ENCODE data around the gene WDCP.
"Not testable (repeated sequence)": the region's sequence is repeated elsewhere in the genome, so short reads cannot be mapped to it uniquely, and the experiment has no call there.

The WDCP gene

DNA sequence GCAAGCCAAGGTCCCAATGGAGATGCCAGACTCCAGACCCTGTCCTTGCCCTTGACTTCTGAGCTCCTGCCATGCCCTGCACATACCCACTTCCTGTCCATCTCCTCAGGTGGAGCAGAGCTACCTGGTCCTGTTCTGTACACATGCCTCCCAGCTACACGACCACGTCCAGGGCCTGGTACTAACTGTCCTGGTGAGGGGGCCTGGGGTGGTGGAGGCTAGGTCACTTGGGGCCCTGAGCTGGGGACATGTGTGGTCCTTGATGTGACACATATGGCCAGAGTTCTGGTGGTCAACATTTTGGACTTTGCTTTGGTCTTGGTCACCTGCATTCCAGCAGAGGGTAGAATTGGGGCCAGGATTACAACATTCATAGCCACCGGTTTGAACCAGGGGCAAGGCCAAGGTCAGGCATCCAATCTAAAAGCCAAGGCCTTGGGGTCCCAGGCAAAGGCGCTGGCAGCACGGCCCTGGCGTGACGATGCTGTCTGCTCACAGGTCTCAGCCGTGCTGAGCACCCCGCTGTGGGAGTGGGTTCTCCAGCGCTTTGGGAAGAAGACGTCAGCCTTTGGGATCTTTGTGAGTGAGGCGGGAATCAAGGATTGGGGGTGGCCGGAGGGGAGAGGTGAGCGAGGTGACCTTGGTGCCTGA, 24.7 kb downstream of the WDCP start:
- DNase-seq (ENCODE audit: low read depth in 3 of 3) = no peak

DNA sequence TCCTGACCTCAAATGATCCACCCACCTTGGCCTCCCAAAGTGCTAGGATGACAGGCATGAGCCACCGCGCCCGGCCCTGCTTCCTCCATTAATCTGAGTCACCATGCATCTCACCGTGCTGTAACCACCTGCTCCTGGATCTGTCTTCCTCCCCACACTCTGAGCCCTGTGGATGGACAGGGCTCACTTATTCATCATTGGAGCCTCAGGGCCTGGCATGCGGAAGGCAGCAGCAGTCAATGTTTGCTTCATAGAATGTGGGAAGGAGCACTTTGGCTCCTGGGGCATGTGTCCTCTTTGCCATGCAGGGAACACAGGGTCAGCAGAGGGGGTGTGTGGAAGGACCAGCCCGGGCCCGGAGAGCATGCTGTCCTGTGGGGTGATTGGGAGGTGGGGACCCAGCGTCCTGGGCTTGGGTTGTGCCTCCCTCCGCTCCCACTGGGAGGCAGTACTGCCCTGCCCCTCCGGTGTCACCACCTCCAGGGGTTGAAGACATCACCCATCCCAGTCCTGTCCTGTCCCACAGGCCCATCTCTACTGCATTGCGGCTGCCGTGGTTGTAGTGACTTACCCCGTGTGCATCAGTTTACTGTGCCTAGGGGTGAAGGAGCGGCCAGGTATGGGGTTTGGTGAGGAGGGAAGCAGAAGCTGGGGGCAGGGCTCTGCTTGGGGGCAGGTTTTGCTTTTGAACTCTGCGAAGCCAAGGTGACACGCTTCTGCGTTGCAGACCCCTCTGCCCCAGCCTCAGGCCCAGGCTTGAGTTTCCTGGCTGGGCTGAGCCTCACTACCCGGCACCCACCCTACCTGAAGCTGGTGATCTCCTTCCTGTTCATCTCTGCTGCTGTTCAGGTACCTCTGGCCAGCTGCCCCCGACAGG, 25.8 kb downstream of the WDCP start:
- no peak for DNase-seq (ENCODE audit: low read depth in 3 of 3)

DNA sequence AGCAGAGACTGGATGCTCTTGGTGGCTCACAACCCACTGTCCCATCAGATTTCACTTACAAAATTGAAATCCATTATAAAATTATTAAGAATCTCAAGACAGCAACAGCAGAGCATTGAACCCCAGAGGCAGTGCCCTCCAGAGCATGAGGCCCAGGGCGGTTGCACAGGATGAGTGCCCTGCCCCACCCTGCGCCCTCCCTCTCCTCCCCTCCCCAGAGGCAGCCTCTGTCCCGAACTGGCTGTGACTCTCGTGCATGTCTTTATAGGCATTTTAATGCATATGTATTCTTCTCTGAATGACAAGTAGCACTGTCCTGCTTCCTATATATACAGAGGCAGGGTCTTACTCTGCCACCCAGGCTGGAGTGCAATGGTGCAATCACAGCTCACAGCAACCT, 26.9 kb downstream of the WDCP start:
- no peak for DNase-seq (ENCODE audit: low read depth in 3 of 3)

DNA sequence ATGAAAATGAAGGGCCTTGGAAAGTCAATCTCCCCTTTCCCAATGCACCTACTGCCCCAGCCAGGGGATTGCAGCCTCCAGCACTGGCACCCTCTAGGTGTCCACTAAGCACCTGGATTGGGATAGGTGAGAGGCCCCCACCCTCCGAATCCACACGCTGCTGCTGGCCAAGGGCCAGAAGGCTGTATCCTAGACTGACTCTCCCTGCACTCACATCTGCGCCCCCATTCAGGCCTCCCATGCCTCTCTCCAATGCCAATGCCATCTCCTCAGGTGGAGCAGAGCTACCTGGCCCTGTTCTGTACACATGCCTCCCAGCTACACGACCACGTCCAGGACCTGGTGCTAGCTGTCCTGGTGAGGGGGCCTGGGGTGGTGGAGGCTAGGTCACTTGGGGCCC, 27.5 kb downstream of the WDCP start:
- no peak for DNase-seq (ENCODE audit: low read depth in 3 of 3)

DNA sequence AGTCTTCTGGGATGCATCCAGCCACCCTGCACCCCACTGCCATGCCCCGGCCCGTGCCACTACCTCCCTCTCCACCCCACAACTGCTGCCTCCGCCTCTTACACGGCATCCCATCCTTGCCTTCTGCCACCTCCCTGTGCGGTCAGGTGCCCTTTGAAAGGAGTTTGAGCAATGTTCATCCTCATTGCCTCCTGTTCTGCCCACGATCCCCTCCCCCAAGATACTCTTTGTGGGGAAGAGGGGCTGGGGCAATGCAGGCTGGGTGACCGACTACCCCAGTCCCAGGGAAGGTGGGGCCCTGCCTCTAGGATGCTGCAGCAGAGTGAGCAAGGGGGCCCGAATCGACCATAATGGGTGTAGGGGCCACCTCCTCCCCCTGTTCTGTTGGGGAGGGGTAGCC, 28.9 kb downstream of the WDCP start:
- DNase-seq (ENCODE audit: low read depth in 3 of 3) = no peak

DNA sequence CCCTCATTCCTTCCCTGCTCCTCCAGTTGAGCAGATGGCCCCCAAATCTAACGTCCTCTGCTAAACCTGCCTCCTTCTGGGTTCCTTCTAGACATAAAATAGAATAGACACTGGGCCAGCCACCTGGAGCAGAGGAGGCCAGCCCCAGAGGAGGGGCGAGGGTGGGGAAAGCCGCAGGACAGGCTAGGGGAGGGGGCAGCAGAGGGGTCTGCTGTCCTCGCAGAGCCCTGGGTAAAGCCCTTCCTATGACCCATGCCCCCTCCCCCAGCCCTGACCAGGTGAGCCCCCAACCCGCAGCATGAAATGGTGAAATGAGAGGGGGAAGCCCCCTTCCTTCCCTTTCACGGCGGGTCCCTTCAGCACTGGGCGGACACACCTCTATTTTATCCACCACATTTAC, 29.5 kb downstream of the WDCP start:
- no peak for DNase-seq (ENCODE audit: low read depth in 3 of 3)

DNA sequence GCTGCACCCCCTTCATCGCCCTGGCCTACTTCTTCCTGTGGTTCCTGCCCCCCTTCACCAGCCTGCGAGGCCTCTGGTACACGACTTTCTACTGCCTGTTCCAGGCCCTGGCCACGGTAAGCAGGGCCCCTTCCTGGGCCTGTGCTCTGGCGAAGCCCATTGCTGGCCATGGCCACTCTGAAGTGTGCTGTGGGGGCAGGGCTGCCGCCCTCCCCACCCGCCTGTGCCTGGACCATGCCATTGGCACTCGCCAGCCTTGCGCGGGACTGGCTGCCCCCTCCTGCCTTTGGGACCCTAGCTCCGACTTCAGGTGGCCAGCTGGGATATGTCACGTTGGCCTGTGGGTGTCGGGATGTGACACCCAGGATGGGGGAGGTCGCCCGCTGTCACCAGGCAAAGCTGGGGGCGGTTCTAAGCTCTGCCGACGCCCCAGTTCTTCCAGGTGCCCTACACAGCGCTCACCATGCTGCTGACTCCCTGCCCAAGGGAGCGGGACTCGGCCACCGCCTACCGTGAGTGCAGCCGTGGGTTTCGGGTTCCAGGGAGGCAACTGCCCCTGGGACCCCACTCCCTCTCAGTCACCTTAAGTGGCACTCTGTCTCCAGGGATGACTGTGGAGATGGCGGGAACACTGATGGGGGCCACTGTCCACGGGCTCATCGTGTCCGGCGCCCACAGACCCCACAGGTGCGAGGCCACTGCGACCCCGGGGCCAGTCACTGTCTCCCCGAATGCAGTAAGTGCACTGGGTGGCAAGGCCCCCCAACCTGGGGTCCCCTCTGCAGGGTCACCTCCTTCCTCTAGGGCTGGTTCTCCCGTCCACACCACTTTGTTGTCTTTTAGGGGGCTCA, 30.1 kb downstream of the WDCP start:
- no peak for DNase-seq (ENCODE audit: low read depth in 3 of 3)

DNA sequence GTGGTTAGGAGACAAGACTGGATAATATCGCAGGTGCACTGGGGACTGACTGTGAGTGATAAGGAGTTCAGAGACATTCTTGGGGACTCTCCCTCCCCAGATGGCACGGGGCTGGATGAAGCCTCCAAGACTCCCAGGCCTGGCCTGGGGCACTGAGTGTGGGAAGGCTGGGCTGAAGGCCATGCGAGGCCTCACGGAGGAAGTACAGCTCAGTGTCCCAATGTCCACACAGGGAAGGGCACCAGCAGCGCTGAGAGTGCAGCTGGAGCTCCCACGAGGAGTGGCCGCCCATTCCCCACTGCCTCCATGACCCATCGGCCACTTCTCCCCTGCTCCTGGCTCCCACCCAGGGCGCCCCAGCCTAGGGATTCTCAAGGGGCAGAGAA, 30.8 kb downstream of the WDCP start:
- DNase-seq (ENCODE audit: low read depth in 3 of 3) = no peak

DNA sequence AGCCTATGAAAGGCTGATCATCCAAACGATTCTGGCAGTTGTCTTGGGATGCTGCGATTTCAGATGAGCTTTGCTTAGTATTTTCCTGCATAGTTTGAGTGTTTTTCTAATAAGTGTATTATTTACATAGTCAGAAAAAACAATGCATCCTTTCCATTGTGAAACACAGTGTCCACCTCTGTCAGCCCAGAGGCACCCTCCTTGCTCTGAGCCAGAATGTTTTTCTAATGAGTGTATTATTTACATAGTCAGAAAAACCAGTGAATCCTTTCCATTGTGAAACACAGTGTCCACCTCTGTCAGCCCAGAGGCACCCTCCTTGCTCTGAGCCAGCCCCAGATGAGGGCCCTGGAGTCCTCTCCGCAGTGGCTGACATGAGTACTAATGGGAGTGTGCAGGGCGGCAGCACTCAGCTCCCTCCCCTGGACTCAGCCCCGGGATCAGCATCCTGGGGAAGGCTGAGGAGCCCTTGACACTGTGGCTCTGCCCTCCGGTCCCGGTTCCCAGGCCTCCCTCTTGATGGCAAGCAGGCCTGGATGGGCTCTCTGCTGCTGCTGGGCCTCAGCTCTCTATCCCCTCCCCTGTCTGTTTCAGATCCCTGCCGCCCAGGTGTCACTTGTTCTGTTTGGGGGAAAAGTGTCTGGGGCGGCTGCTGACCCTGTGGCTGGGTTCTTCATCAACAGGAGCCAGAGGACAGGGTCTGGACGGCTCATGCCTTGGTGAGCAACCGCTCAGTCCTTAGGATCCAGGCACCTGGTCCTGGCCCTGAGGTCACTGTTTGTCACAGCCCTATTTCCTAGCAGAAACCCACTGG, 31.4 kb downstream of the WDCP start:
- no peak for DNase-seq (ENCODE audit: low read depth in 3 of 3)

DNA sequence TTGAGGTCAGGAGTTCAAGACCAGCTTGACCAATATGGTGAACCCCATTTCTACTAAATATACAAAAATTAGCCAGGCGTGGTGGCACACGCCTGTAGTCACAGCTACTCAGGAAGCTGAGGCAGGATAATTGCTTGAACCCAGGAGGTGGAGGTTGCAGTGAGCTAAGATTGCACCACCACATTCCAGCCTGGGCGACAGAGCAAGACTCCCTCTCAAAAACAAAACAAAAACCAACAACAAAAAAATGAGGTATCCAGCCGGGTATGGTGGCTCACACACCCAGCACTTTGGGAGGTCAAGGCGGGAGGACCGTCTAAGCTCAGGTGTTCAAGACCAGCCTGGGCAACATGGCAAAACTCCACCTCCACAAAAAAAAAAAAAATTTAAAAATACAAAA, 32.3 kb downstream of the WDCP start:
- not testable (repeated sequence) for DNase-seq (ENCODE audit: low read depth in 3 of 3)

DNA sequence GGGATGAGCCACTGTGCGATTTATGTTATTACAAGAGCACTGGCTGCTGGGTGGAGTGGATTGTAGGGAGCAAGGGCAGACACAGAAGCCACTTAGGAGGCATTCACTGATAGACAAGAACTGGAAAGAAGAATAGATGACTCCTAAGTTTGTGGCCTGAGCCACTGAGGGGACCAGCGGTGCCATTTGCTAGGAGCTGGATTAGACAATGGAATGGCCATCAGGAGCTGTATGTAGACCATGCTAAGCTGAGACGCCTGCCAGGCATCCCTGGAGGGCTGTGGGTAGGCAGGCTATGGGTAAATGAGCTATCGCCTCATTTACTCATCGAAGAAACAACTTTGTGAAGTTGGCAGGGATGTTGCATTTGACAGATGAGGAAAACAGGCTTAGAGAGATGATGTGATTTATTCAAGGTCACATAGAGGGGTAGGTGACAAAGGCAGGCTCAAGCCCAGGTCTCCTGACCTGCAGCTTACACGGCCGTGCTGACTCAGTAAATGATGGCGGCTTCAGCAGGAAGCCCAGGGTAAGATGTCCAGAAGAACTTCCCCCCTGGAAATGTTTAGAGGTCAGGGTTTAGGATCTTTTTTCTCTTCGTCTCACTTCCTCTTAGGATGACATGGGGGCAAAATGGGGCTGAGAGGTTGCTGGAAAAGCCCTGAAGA, 34.5 kb downstream of the WDCP start:
- no peak for DNase-seq (ENCODE audit: low read depth in 3 of 3)

DNA sequence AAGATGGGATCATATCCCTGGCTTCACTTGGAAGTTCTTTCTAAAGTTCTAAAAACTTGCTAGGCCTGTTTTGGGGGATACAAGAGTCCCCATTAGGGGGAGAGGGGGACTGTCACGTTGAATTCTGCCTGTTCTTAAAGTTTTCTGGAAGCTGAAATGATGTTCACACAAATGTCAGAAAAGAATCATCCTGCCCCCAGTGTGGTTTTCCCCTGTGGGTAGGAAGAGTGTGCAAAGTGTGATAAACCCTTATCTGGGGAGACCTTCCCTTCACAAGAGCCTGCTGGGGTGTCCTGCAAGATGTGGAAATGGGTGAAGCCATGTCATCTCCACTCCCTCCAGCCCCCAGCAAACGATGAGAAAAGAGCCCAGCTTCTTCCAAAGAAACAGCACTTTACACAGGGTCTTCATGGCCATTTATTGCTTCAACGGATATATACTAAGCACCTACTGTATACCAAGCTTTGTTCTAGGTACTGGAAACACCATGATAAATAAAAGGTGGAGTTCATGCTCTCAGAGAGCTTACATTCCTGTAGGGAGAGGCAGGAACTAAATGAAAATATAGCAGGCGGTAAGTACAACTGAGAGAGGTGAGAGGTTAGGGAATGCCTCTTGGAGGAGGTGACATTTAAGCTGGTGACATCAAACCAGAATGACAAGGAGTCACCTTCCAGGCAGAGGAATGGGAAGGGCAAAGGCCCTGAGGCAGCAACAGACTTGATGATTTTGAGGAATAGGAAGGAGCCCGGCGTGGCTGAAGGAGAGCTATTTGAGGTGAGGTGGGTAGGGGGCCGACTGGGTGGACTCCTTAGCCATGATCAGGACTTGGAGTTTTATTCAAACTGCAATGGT, 35.7 kb downstream of the WDCP start:
- no peak for DNase-seq (ENCODE audit: low read depth in 3 of 3)

DNA sequence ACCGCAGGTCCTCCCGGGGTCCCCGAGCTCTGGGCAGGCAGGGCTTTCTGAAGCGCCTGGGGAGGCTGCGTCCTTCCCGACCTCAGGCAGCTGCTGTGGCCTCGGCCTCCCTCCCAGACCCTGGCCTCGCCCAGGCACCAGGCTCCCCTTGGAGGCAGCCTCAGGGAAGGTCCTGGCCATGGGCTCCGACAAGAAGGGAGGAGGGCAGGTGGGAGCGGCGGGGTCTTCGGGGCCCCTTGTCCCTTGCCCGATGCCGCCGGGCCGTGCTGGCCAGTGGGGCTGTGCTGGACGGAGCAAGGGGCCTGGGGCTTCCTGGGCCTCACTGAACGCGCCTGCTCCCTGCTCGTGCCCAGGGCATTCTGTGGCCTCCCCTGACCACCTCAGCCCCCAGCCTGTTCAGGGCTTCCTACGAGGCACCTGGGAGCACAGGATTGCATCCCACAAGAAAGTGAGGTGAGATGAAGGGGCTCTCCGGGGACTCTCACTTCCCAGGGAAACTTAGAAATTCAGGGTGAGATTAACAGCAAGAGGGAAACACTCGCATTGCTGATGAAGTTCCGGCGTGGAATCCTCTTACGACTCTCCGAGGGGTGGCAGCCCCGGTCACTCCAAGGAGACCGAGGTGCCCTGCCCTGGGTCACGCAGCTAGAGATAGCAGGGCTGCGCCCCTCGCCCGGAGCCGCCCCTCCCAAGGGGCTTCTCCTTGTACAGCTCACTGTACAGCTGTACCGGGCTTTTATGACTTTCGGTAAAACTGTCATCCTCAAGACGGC, 36.5 kb downstream of the WDCP start:
- DNase-seq (ENCODE audit: low read depth in 3 of 3) = no peak

DNA sequence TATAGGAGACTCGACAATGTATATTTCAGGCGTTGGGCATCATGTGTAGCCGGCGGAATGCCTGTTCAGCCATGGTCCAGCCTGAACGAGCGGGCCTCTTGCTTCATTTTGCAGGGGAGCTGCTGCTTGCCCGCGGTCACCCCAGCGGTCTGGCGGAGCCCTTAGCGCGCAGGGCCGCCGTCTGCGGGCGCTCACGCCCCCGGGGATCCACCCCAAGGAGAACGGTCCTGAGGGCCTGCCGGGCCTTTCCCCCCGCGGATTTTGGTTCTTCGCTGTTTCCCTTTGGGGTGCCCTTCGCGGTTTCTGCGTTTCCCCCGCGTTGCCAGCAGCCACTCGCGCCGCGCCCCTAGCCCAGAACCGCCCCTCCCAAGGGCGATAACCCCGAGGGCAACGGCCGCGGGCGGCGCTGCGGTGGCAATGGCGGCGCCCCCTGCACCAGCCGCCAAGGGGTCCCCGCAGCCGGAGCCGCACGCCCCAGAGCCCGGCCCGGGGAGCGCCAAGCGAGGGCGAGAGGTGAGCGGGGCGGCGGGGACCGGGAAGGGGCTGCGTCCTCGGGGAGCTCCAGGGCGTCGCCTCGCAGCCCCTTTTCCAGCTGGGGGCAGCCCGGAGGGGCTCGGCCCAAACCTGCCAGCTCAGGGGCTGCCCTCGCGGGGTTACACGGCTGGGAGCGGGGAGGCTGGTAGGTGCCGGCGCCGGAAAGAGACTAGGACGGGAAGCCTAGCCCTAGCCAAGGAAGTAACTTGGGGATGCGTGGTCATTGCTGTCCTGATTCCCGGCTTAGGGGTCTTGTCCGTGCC, 37.3 kb downstream of the WDCP start, which contains the start of gene MFSD2B:
TSS of gene MFSD2B (plus strand) at position 406 of the 797 bp plus-strand sequence. CDS start at position 418, 12 bp downstream.
- DNase-seq (ENCODE audit: low read depth in 3 of 3) = no peak

DNA sequence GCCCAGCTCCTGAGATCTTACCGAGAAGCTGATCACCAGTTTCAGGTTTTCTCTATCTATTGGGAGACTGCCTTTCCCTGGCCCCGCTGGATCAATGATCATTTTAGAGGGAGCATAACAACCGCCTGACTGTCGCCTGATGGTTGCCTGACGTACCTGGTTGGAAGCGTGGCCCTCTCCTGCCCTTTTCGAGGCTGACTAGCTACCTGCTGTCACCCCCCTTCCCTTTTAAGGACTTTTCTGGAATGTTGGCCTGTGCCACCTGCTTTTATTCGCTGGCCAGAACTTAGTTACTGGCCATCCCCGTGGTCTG, 37.9 kb downstream of the WDCP start:
- DNase-seq (ENCODE audit: low read depth in 3 of 3) = no peak

DNA sequence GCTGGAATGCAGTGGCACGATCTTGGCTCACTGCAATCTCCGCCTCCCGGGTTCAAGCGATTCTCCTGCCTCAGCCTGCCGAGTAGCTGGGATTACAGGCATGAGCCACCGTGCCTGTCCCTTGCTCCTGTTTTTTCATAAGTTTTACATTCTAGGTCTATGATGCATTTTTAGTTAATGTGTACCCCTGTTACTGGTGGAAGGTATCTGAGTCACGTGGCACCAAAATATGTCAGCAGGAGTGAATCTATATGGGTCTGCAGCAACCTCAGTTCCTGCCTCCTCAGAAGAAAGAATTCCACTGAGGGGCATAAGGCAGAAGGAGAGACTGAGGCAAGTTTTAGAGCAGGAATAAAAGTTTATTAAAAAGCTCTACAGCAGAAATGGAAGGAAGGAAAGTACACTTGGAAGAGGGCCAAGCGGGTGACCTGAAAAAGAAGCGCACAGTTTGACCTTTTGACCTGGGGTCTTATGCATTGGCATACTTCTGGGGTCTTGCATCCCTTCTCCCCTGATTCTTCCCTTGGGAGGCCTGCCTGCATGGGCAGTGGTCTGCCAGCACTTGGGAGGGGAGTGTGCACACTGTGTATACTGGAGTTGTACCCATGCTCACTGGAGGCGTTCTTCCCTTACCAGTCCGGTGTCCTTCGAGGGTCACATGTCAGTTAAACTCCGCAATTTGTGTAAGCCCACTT, 38.4 kb downstream of the WDCP start:
- no peak for DNase-seq (ENCODE audit: low read depth in 3 of 3)

DNA sequence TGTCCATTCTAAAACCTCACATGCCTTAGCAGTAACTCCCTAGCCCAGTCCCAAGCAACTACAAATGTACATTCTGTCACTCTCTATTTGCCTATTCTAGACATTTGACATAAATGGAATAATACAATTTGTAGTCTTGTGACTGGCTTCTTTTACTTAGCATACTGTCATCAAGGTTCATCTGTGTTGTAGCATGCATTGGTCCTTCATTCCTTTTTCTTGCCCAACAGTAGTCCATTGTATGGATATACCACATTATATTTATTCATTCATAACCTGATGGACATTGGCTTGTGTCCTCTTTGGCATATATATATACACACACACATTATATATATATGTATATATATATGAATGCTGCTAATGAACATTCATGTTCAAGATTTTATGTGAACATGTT, 39.5 kb downstream of the WDCP start:
- no peak for DNase-seq (ENCODE audit: low read depth in 3 of 3)

DNA sequence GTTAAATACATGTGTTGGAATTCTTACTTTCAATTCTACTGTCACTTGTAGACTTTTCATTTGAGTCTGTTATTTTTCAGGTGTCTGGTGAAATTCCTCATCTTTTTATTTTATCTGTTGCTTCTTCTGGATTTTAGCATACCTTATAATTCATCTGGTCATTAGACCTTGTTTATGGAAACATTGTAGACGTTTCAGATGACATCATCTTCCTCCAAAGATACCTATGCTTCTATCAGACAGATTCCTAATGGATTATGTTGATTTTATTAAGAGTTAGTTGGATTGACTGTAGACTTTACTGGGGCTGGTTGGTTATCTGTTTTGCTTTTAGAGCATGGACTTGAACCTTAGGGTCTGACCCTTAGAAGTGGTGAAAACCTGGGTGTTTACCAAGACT, 52.6 kb downstream of the WDCP start:
- no peak for DNase-seq (ENCODE audit: low read depth in 3 of 3)

Measured in stimulated activated CD4-positive, alpha-beta T cell treated with anti-CD3 and anti-CD28 coated beads, TNF-alpha, amount 100 ng/mL, for 4 hours (primary cell).